ENCODE data around the gene HNRNPUL1. TPM values are rescaled to one million over a fixed set of nuclear protein-coding genes. Genes with fewer than 3 reads are reported as not detected.
A peak's percentile ranks its signal among the peaks of the same experiment; 100 is the strongest.

HNRNPUL1 gene
- total RNA-seq, 1 donor from 2014 or later = 191 TPM

- H3K4me1 ChIP-seq = peaks cover 44% of the 10 kb centered on the region
- TF ChIP-seq CTCF (IDR thresholded peaks at IDR 0.05) = no peak
- H3K4me3 ChIP-seq = peak overlapping the region; percentile 88
- intact Hi-C loops (cut with DNase I) = no loop called here
- no peak for DNase-seq
- peak overlapping the region; percentile 84 for H3K27ac ChIP-seq
- peaks cover 26% of the 10 kb centered on the region for H3K36me3 ChIP-seq
- no peak for ATAC-seq
- H3K27me3 ChIP-seq (ENCODE audit: low read depth) = no peaks in the 10 kb centered on the region
- no peaks in the 10 kb centered on the region for H3K9me3 ChIP-seq
Measured at GRCh38 chr19:41350735-41351338, 86.7 kb downstream of the HNRNPUL1 start.

GRCh38 chr19:41351339-41352245 is 87.4 kb downstream of the HNRNPUL1 start:
- DNase-seq = peak; percentile 85
- H3K9me3 ChIP-seq = no peaks in the 10 kb centered on the region
- peak overlapping the region; percentile 88 for H3K4me3 ChIP-seq
- peaks cover 19% of the 10 kb centered on the region for H3K36me3 ChIP-seq
- H3K4me1 ChIP-seq = peaks cover 52% of the 10 kb centered on the region
- intact Hi-C loops (cut with DNase I) = no loop called here
- ATAC-seq = peak; percentile 70 to 71
- no peak for TF ChIP-seq CTCF (IDR thresholded peaks at IDR 0.05)
- H3K27me3 ChIP-seq (ENCODE audit: low read depth) = no peaks in the 10 kb centered on the region
- peak overlapping the region; percentile 84 for H3K27ac ChIP-seq

GRCh38 chr19:41352279-41352608 is 88.1 kb downstream of the HNRNPUL1 start:
- TF ChIP-seq CTCF (IDR thresholded peaks at IDR 0.05) = no peak
- H3K27ac ChIP-seq = peak overlapping the region; percentile 84
- no peak for DNase-seq
- H3K36me3 ChIP-seq = peaks cover 12% of the 10 kb centered on the region
- H3K4me3 ChIP-seq = peak overlapping the region; percentile 88
- no peak for ATAC-seq
- no peaks in the 10 kb centered on the region for H3K9me3 ChIP-seq
- no peaks in the 10 kb centered on the region for H3K27me3 ChIP-seq (ENCODE audit: low read depth)
- intact Hi-C loops (cut with DNase I) = no loop called here
- peaks cover 58% of the 10 kb centered on the region for H3K4me1 ChIP-seq

GRCh38 chr19:41352609-41353465 is 88.7 kb downstream of the HNRNPUL1 start:
- DNase-seq (peak; percentile 81), ATAC-seq (peak; percentile 38 to 42)
- intact Hi-C loops (cut with DNase I) = no loop called here
- H3K27ac ChIP-seq = peak overlapping the region; percentile 84
- peak; percentile 62 for TF ChIP-seq CTCF (IDR thresholded peaks at IDR 0.05)
- peaks cover 6% of the 10 kb centered on the region for H3K36me3 ChIP-seq
- H3K9me3 ChIP-seq = no peaks in the 10 kb centered on the region
- peaks cover 60% of the 10 kb centered on the region for H3K4me1 ChIP-seq
- no peaks in the 10 kb centered on the region for H3K27me3 ChIP-seq (ENCODE audit: low read depth)
- peak overlapping the region; percentile 88 for H3K4me3 ChIP-seq

All from lower lobe of right lung (tissue), 2 donors.